DMS 273 treated with DMSO at 0.1 percent for 48 hours (cell line): Measurements from ENCODE around the gene COMTD1.
"Not testable (repeated sequence)": the region's sequence is repeated elsewhere in the genome, so short reads cannot be mapped to it uniquely, and the experiment has no call there.

Experiments
- DNase-seq: peaks from one replicate; lab custom pipeline; 2025; lab: John Stamatoyannopoulos, UW

COMTD1 gene

GRCh38 chr10:75195035-75195763, 40.6 kb downstream of the COMTD1 start:
- no peak for DNase-seq

GRCh38 chr10:75194625-75195024, 41.1 kb downstream of the COMTD1 start:
- not testable (repeated sequence) for DNase-seq

GRCh38 chr10:75191821-75192568, 43.8 kb downstream of the COMTD1 start:
- DNase-seq, result no peak

- no peak for DNase-seq
These were observed 46.3 kb downstream of the COMTD1 start for GRCh38 chr10:75189266-75190096.

GRCh38 chr10:75188522-75188921, 47.2 kb downstream of the COMTD1 start:
- DNase-seq, result not testable (repeated sequence)

GRCh38 chr10:75187961-75188426, 47.8 kb downstream of the COMTD1 start:
- no peak for DNase-seq

GRCh38 chr10:75186310-75186709, 49.4 kb downstream of the COMTD1 start:
- DNase-seq, result no peak
